GM19395 (cell line): ENCODE results near the gene CR2.
"Not testable (repeated sequence)": the region's sequence is repeated elsewhere in the genome, so short reads cannot be mapped to it uniquely, and the experiment has no call there.

Source experiments
- ATAC-seq: cut with Tn5 transposase; IDR thresholded peaks from one replicate; pipeline ENCODE4 v1.9.1; 2021; ENCODE audit warnings: mild to moderate bottlenecking, moderate library complexity; ENCODE audit not compliant: unreplicated experiment

Gene CR2

GRCh38 chr1:207503950-207504349 is 49.8 kb downstream of the CR2 start:
- no peak for ATAC-seq

DNA sequence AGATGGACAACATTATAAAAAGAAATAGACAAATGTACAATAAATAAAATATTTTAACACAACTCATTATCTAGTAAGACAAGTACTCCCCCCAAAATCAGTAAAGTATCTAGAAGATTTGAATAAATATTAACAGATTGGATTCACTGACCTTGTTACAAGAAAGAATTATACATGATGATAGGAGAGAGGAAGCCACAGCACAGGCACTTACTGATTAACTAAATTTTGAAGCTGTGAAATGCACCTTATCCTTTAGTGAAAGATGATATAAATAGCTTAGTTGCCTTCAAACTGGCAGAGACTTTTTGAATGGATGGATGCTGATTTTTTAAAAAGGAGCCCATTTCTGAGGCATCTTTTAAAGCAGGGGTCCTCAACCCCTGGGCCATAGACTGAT is 50.3 kb downstream of the CR2 start:
- no peak for ATAC-seq

DNA sequence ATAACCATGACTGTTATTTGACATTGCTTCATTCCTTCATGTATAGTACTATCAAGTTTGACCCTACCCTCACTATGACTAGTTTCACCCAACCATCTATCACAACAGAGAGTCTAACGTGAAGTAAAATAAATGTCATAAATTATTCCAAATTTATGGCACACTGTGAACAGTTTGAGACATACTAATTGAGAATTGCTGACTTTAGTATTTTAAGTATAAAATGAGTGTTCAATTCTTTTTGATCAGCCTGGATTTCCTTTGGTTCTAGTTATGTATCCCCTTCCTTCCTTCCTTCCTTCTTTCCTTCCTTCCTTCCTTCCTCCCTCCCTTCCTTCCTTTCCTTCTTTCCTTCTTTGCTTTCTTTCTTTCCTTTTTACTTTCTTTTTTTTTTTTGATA is 56.3 kb downstream of the CR2 start:
- no peak for ATAC-seq

DNA sequence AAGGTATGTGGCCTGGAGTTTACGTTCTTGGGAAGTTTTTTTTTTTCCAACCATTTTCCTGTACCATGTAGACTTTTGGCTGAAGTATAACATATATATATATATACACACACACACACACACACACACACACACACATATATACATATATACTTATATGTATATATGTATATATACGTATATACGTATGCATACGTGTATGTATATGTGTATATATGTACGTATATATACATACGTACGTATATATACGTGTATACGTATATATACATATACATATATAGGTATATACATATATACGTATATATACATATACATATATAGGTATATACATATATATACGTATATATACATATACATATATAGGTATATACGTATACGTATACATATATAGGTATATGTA is 60.8 kb downstream of the CR2 start:
- no peak for ATAC-seq

GRCh38 chr1:207516729-207517128 is 62.6 kb downstream of the CR2 start:
- no peak for ATAC-seq

GRCh38 chr1:207518608-207519236 is 64.6 kb downstream of the CR2 start:
- no peak for ATAC-seq

GRCh38 chr1:207519505-207520399 is 65.6 kb downstream of the CR2 start:
- ATAC-seq: no peak

GRCh38 chr1:207520400-207521345 is 66.5 kb downstream of the CR2 start:
- not testable (repeated sequence) for ATAC-seq

DNA sequence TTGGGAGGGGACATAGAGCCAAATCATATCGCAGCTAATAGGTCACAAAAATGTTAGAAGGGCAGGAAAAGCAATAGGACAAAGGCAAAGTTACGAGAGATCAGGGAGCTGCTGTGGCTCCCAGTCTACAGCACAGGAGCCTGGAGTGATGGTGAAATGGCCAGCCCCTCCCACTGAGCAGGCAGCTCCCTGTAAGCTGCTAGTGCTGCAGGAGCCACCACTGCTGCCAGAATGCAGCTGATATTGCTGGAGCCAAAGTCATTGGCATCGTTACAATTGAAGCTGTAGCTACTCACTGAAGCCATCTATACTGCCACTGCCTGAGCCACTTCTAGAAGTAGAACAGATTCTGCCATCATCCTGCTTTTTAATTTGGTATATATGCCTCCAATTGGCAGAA is 71.1 kb downstream of the CR2 start:
- ATAC-seq: not testable (repeated sequence)

- ATAC-seq: not testable (repeated sequence)
Observed at GRCh38 chr1:207528401-207528800, 74.3 kb downstream of the CR2 start.

GRCh38 chr1:207536263-207536662 is 82.1 kb downstream of the CR2 start:
- ATAC-seq: not testable (repeated sequence)
